ENCODE results near the gene RDH12. TPM values are rescaled to one million over a fixed set of nuclear protein-coding genes. Genes with fewer than 3 reads are reported as not detected.
A peak's percentile ranks its signal among the peaks of the same experiment; 100 is the strongest.

Gene RDH12
- total RNA-seq, 1 experiment from 2014 or later = not detected

GRCh38 chr14:67721875-67722274, 20.2 kb downstream of the RDH12 start:
- Histone ChIP-seq H3K27ac (ENCODE audit: low read depth, low read length, poor library complexity, severe bottlenecking) (no peak overlapping the region), H3K4me3 (ENCODE audit: low read depth, low read length, poor library complexity, severe bottlenecking) (no peak overlapping the region), H3K4me1 (ENCODE audit: insufficient read depth, low read length, poor library complexity, severe bottlenecking) (peaks cover 3% of the 10 kb centered on the region), H3K36me3 (ENCODE audit: insufficient read depth, low read length, poor library complexity, severe bottlenecking) (no peaks in the 10 kb centered on the region), H3K27me3 (replicated peaks; ENCODE audit: insufficient read depth, low read depth, low read length, poor library complexity) (peaks cover 10% of the 10 kb centered on the region), H3K9me3 (ENCODE audit: low read depth, low read length, poor library complexity, severe bottlenecking) (no peaks in the 10 kb centered on the region)
- ChIA-PET CTCF (no interaction called here), POLR2A (ENCODE audit: low non-redundant PET) (interaction anchor here (0.6 kb wide), 1 partner anchor 95 kb away, joined by 3 read pairs; the partner anchor contains the start of gene ZFYVE26)
- intact Hi-C loops (cut with micrococcal nuclease; ENCODE audit: unreplicated experiment) = no loop called here
- TF ChIP-seq EZH2 (IDR thresholded peaks at IDR 0.05; ENCODE audit: borderline replicate concordance, low read depth, low read length, poor library complexity, severe bottlenecking) (no peak), CTCF (conservative IDR thresholded peaks at IDR 0.05; ENCODE audit: low read depth, low read length) (no peak)
- BruUV-seq (replicated peaks) = no TSS peak
- no peak for DNase-seq (ENCODE audit: low spot score)

GRCh38 chr14:67722293-67722692, 20.6 kb downstream of the RDH12 start:
- no peak for TF ChIP-seq EZH2 (IDR thresholded peaks at IDR 0.05; ENCODE audit: borderline replicate concordance, low read depth, low read length, poor library complexity, severe bottlenecking)
- TF ChIP-seq CTCF (conservative IDR thresholded peaks at IDR 0.05; ENCODE audit: low read depth, low read length) = no peak
- intact Hi-C loops (cut with micrococcal nuclease; ENCODE audit: unreplicated experiment) = no loop called here
- ChIA-PET CTCF (no interaction called here), POLR2A (ENCODE audit: low non-redundant PET) (interaction anchor here (0.6 kb wide), 1 partner anchor 94 kb away, joined by 3 read pairs; the partner anchor contains the start of gene ZFYVE26)
- Histone ChIP-seq H3K4me3 (ENCODE audit: low read depth, low read length, poor library complexity, severe bottlenecking) (no peak overlapping the region), H3K27ac (ENCODE audit: low read depth, low read length, poor library complexity, severe bottlenecking) (no peak overlapping the region), H3K9me3 (ENCODE audit: low read depth, low read length, poor library complexity, severe bottlenecking) (no peaks in the 10 kb centered on the region), H3K36me3 (ENCODE audit: insufficient read depth, low read length, poor library complexity, severe bottlenecking) (no peaks in the 10 kb centered on the region), H3K4me1 (ENCODE audit: insufficient read depth, low read length, poor library complexity, severe bottlenecking) (peaks cover 3% of the 10 kb centered on the region), H3K27me3 (replicated peaks; ENCODE audit: insufficient read depth, low read depth, low read length, poor library complexity) (peaks cover 10% of the 10 kb centered on the region)
- DNase-seq (ENCODE audit: low spot score) = peak; percentile 27
- BruUV-seq (replicated peaks) = no TSS peak

- Histone ChIP-seq H3K27ac (ENCODE audit: low read depth, low read length, poor library complexity, severe bottlenecking) (no peak overlapping the region), H3K36me3 (ENCODE audit: insufficient read depth, low read length, poor library complexity, severe bottlenecking) (no peaks in the 10 kb centered on the region), H3K4me1 (ENCODE audit: insufficient read depth, low read length, poor library complexity, severe bottlenecking) (peaks cover 3% of the 10 kb centered on the region), H3K4me3 (ENCODE audit: low read depth, low read length, poor library complexity, severe bottlenecking) (no peak overlapping the region), H3K9me3 (ENCODE audit: low read depth, low read length, poor library complexity, severe bottlenecking) (no peaks in the 10 kb centered on the region), H3K27me3 (replicated peaks; ENCODE audit: insufficient read depth, low read depth, low read length, poor library complexity) (peaks cover 10% of the 10 kb centered on the region)
- no peak for DNase-seq (ENCODE audit: low spot score)
- no TSS peak for BruUV-seq (replicated peaks)
- intact Hi-C loops (cut with micrococcal nuclease; ENCODE audit: unreplicated experiment) = no loop called here
- ChIA-PET POLR2A (ENCODE audit: low non-redundant PET) (no interaction called here), CTCF (no interaction called here)
- no peak for TF ChIP-seq EZH2 (IDR thresholded peaks at IDR 0.05; ENCODE audit: borderline replicate concordance, low read depth, low read length, poor library complexity, severe bottlenecking)
- TF ChIP-seq CTCF (conservative IDR thresholded peaks at IDR 0.05; ENCODE audit: low read depth, low read length) = no peak
These were observed 23.5 kb downstream of the RDH12 start for GRCh38 chr14:67725171-67725570.

Data from A673 (cell line).